Smooth muscle cell (in vitro differentiated cells): ENCODE measurements around the gene MICAL3. TPM values are rescaled to one million over a fixed set of nuclear protein-coding genes. Genes with fewer than 3 reads are reported as not detected.
A peak's percentile ranks its signal among the peaks of the same experiment; 100 is the strongest.

ENCODE experiments used
- DNase-seq: peaks from one replicate; lab custom pipeline; 2025; ENCODE audit not compliant: unreplicated experiment; lab: John Stamatoyannopoulos, UW
- H2AFZ ChIP-seq: fragments of 200-600 bp; sonication (generic); 2 replicates; pipeline ENCODE4 v1.6.0; 2016; ENCODE audit warnings: antibody characterized with exemption, low read depth, mild to moderate bottlenecking
- H3F3A ChIP-seq: fragments of 200-600 bp; sonication (generic); 2 replicates; pipeline ENCODE4 v1.6.0; 2017; ENCODE audit warnings: antibody characterized with exemption, low read depth
- H3K27ac ChIP-seq: fragments of 200-600 bp; sonication (generic); 2 replicates; pipeline ENCODE4 v1.5.1; 2016; ENCODE audit warnings: low read depth, mild to moderate bottlenecking
- H3K27me3 ChIP-seq: fragments of 200-600 bp; sonication (generic); 2 replicates; pipeline ENCODE4 v1.6.1; 2016; ENCODE audit warnings: low read depth, mild to moderate bottlenecking
- H3K36me3 ChIP-seq: fragments of 200-600 bp; sonication (generic); 2 replicates; pipeline ENCODE4 v1.5.1; 2016; ENCODE audit warnings: low read depth
- H3K4me1 ChIP-seq: fragments of 200-600 bp; sonication (generic); 2 replicates; pipeline ENCODE4 v1.5.1; 2016; ENCODE audit warnings: low read depth
- H3K4me2 ChIP-seq: fragments of 200-600 bp; sonication (generic); 2 replicates; pipeline ENCODE4 v1.6.0; 2016; ENCODE audit warnings: mild to moderate bottlenecking
- H3K4me3 ChIP-seq: fragments of 200-600 bp; sonication (generic); 2 replicates; pipeline ENCODE4 v1.5.1; 2016; ENCODE audit warnings: mild to moderate bottlenecking
- H3K79me2 ChIP-seq: fragments of 200-600 bp; sonication (generic); 2 replicates; pipeline ENCODE4 v1.6.0; 2016; ENCODE audit warnings: low read depth, mild to moderate bottlenecking
- H3K9ac ChIP-seq: fragments of 200-600 bp; sonication (generic); 2 replicates; pipeline ENCODE4 v1.6.0; 2016; ENCODE audit warnings: low read depth
- H3K9me3 ChIP-seq: fragments of 200-600 bp; sonication (generic); replicated peaks from 2 replicates; pipeline ENCODE4 v1.5.1; 2016; ENCODE audit warnings: low read depth
- H4K20me1 ChIP-seq: fragments of 200-600 bp; sonication (generic); 2 replicates; pipeline ENCODE4 v1.6.0; 2016; ENCODE audit warnings: low read depth
- WGBS: methylation state at CpG from one replicate; pipeline ENCODE4 v1.1.7; 2016; ENCODE audit warnings: low lambda C conversion rate; 5-methylcytosine and 5-hydroxymethylcytosine counted together
- polyA plus RNA-seq: library from polyadenylated mRNA; unstranded; fragments of >200 nt; fragmentation: Nextera tagmentation; extraction: Ambion mirVana; gene quantifications from 2 replicates; pipeline ENCODE4 v1.2.1, GENCODE V29; 2016
- total RNA-seq: library from RNA; depleted of rRNA; stranded (reverse); fragments of >200 nt; gene quantifications from 2 replicates; pipeline ENCODE4 v1.2.3, GENCODE V29; 2014
- TF ChIP-seq, protein P1 (sequence below): fragments of 200-600 bp; sonication (generic); IDR thresholded peaks from 2 replicates; pipeline ENCODE4 v1.5.1; 2017; ENCODE audit warnings: borderline replicate concordance, mild to moderate bottlenecking, antibody characterized with exemption; ENCODE audit not compliant: insufficient read depth, poor library complexity, severe bottlenecking

The MICAL3 gene
- total and polyA plus RNA-seq, 2 experiments from 2014 or later: 3.1 to 28.6 TPM

DNA sequence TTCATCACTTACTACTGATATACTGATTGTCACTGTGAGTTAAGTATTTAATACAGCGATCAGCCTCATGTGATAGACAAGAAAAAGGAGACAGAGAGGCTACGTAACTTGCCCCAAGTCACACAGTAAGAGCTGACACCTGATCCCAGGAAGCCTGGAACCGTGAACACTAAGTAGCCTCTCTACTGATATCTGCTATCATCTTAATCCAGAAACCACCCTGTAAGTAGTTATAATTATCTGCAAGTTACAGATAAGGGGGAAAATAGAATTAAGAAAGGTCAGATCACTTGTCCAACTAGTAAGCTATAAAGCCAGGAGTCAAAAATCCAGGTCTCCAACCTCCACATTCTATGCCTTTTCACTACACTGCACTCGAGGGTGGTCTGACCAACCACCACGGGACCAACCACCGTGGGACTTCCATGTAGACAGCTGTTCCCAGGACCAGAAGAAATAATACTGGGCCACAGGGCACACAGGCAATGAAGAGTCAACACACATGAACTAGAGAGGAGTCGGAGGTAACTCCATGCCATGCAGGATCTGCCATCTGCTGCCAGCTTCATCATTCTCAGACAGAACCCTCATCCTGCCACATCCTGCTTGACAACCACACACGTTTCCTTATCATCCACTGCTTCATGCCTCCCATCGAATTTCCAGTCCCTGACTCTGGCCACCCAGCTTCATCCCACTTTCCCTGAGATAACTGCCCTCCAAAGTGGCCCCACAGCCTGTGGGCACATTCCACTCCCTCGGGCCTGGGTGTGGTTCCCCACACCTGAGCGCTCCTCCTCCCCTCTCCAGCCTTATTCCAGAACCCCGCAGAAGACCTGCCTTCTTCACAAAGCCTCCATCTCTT, 58.6 kb downstream of the MICAL3 start:
- no peak overlapping the region for H3K27ac ChIP-seq
- 76% methylated on average over 12 of the region's 12 CpGs for WGBS

DNA sequence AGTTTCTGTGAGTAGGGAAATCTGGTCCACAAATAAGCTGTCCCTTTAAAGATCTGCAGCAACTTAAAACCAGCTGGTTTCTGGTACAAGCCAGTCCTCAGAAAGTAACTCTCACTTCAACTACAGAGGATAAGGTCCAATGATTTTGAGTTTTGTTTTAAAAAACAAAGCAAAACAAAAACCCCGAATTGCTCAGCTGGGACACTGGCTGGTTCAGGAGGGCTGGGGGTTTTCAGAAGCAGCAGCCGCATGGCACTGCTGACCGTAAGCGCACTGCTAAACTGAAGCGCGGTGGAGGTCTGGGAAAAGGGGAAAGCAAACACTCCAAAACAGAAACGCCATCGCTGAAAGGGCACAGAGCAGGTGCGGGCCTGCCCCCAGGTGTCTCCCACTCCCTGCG, 59.7 kb downstream of the MICAL3 start:
- Histone ChIP-seq H3K4me3 (no peak overlapping the region), H3F3A (peaks cover 5% of the 10 kb centered on the region), H2AFZ (no peak overlapping the region), H3K27me3 (no peaks in the 10 kb centered on the region), H3K36me3 (no peaks in the 10 kb centered on the region), H3K27ac (no peak overlapping the region), H3K4me2 (no peak overlapping the region), H3K4me1 (peaks cover 10% of the 10 kb centered on the region), H3K9me3 (no peaks in the 10 kb centered on the region), H3K9ac (no peak overlapping the region), H3K79me2 (peaks cover 89% of the 10 kb centered on the region), H4K20me1 (peaks cover 34% of the 10 kb centered on the region)
- TF ChIP-seq, protein P1, sequence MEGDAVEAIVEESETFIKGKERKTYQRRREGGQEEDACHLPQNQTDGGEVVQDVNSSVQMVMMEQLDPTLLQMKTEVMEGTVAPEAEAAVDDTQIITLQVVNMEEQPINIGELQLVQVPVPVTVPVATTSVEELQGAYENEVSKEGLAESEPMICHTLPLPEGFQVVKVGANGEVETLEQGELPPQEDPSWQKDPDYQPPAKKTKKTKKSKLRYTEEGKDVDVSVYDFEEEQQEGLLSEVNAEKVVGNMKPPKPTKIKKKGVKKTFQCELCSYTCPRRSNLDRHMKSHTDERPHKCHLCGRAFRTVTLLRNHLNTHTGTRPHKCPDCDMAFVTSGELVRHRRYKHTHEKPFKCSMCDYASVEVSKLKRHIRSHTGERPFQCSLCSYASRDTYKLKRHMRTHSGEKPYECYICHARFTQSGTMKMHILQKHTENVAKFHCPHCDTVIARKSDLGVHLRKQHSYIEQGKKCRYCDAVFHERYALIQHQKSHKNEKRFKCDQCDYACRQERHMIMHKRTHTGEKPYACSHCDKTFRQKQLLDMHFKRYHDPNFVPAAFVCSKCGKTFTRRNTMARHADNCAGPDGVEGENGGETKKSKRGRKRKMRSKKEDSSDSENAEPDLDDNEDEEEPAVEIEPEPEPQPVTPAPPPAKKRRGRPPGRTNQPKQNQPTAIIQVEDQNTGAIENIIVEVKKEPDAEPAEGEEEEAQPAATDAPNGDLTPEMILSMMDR: no peak
- DNase-seq: no peak
- WGBS: 82% methylated on average over 10 of the region's 10 CpGs

More for the DNA sequence above, 58.6 kb downstream of the MICAL3 start:
- Histone ChIP-seq H4K20me1 (peaks cover 34% of the 10 kb centered on the region), H3K9ac (no peak overlapping the region), H3K79me2 (peaks cover 84% of the 10 kb centered on the region), H3K4me2 (no peak overlapping the region), H2AFZ (no peak overlapping the region), H3K27me3 (no peaks in the 10 kb centered on the region), H3K9me3 (no peaks in the 10 kb centered on the region), H3K4me1 (peaks cover 9% of the 10 kb centered on the region), H3K36me3 (no peaks in the 10 kb centered on the region), H3F3A (peaks cover 7% of the 10 kb centered on the region), H3K4me3 (no peak overlapping the region)
- TF ChIP-seq, protein P1: no peak
- no peak for DNase-seq

DNA sequence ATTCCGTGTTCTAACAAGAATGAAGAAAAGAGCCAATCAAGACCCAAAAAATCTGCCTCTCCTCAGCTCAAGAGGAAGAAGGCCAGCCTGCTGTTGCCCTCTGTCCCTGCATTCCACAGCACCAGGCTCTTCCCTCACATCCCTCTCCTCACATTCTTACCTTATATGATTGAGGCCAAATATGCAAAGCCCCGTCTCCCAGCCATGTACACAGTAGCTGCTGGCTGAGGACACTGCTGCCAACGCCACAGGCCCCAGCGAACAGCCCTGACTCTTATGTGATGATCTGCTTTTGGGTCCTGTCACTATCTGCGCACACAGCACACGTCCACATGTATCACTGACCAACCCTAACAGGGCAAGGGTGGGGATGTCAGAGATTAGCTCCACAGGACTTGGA, 60.2 kb downstream of the MICAL3 start:
- peaks cover 34% of the 10 kb centered on the region for H4K20me1 ChIP-seq
- H3K27ac ChIP-seq: peak overlapping the region; percentile 19
- 57% methylated on average over 6 of the region's 6 CpGs for WGBS

More for the DNA sequence above, 60.2 kb downstream of the MICAL3 start:
- Histone ChIP-seq H3K79me2 (peaks cover 94% of the 10 kb centered on the region), H3K4me2 (no peak overlapping the region), H3K36me3 (no peaks in the 10 kb centered on the region), H3K27me3 (no peaks in the 10 kb centered on the region), H3F3A (peaks cover 3% of the 10 kb centered on the region), H3K9ac (no peak overlapping the region), H3K4me3 (no peak overlapping the region), H3K4me1 (peaks cover 10% of the 10 kb centered on the region), H3K9me3 (no peaks in the 10 kb centered on the region), H2AFZ (no peak overlapping the region)
- TF ChIP-seq, protein P1: no peak
- DNase-seq: no peak
